HPDE6-E6E7 (cell line): ENCODE measurements around the gene NDUFV2.

ENCODE experiments used
- DNase-seq: peaks from one replicate; pipeline ENCODE4 v3.0.0; 2011; ENCODE audit warnings: missing footprints; ENCODE audit errors: extremely low spot score

The NDUFV2 gene

DNA sequence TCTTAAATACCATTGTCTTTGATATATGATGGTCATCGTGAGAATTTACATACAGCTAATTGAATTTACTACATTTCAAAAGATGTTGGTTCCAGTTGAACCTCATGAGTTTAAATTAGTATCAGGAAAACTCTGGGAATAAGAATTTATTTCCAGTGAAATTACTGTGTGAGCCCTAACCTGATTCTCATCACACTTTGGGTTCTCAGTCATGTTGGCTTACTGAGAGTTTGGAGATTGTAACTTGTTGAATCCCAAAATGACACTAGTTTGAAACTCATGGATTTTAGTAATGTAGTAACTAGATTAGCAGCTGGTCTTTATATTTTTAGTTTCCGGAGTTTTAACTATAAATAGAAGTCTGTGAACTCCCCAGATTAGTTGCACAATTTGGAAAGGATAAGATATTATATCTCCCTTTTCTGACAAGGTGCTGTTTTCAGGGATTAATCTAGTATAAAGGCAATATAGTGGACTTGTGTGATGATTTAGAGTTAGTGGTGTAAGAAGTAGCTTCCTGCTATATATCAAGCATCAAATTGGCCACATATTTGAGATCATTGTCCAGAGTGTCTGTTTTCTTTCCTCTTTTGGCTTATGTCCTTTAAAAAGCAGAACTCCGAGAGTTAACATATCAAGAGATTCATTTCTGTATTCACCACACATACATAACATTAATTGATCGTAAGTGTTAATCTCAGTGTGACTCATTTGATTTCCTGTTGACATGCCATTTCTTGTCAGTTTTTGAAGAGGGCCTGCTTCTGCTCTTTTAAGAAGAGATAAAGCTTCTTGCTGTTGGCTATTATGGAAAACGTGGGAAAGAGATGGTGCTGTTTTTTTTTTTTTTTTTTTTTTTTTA, 15.7 kb downstream of the NDUFV2 start:
- DNase-seq = no peak

DNA sequence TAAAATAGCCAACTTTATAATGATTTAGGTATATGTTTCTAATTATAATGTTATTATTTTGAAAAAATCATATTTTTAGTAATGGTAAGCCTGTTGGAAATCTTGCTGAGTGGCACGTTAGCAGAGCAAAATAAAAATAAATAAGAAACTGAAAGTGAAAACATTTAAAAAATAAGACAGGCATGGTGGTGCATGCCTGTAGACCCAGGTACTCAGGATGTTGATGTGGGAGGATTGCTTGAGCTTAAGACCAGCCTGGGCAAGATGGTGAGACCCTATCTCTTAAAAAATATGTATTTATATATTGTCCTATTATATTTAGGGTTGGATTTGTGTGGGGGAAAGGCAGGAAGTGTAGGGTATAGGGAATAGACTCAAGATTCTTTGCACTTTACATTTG, 18.3 kb downstream of the NDUFV2 start:
- DNase-seq = no peak

DNA sequence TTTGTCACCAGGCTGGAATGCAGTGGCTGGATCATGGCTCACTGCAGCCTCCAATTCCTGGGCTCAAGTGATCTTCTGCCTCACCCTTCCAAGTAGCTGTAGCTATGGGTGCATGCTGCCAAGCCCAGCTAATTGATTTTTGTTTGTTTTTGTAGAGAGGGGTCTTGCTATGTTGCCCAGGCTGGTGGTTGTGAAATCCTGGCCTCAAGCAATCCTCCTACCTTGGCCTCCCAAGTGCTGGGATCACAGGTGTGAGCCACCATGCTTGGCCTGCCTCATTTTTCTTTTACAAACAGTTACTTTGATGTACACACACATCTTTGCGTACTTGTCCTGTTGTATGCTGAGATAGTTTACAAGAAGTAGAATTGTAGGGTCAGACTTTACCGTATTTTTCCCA, 21.0 kb downstream of the NDUFV2 start:
- DNase-seq = no peak

DNA sequence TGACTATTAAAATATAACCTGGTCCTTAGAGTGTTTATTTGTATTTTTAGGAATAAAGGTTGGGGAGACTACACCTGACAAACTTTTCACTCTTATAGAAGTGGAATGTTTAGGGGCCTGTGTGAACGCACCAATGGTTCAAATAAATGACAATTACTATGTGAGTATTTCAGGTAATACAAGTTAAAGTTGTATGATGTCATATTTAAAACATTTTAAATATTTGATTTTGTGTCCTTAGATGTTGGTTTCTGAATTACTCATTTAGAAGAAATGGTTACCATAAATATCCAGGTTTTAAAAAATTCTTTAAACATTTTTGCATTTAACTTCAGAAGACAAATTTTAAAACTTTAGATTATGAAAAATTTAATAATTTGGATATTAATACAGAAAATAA, 22.3 kb downstream of the NDUFV2 start:
- no peak for DNase-seq

DNA sequence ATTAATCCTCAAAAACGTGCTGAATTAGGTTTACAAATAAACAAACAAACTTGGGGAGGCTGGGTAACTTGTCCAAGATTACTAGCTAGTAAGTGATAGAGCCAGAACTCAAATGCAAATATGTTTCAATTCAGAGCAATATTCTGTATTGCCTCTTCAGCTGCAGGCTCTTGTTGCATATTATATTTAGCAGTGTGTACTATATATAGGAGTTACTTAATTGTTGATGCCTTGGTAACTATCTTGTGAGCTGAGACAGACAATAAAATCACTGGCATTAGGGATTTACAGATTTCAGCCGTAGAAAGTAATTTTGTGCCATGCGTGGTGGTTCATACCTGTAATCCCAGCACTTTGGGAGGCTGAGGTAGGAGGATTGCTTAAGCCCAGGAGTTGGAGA, 23.8 kb downstream of the NDUFV2 start:
- no peak for DNase-seq

DNA sequence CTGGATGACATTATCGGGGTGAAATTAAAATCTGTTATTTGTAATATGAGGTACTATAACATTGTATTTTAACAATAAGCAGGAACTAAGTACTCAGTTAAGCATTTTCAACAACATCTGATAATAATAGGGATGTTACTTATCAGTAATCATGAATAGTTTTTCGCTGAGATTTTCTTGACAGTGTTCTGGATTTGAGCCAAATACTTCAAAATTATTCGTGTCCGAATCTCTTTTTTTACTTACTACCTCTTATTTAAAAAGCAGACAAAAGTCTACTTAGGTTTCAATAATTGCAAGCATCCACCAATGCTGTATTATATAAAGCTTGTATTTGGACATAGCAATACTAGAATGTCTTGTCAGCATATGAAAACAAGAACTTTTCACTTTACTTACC, 27.7 kb downstream of the NDUFV2 start:
- DNase-seq = no peak

DNA sequence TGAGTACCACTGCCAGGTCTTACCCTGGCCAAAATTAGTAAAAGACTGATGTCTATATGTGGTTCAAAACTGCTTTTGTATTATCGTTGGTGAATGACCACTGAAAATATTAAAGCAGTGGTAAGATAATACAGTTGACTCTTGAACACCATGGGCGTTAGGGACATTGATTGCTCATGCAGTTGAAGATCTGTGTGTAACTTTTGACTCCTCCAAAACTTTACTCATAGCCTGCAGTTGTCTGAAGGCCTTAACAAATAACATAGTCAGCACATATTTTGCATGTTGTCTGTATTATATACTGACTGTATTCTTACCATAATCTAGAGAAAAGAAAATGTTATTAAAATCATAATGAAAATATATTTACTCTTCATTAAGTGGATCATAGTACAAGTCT, 28.3 kb downstream of the NDUFV2 start:
- DNase-seq = no peak

DNA sequence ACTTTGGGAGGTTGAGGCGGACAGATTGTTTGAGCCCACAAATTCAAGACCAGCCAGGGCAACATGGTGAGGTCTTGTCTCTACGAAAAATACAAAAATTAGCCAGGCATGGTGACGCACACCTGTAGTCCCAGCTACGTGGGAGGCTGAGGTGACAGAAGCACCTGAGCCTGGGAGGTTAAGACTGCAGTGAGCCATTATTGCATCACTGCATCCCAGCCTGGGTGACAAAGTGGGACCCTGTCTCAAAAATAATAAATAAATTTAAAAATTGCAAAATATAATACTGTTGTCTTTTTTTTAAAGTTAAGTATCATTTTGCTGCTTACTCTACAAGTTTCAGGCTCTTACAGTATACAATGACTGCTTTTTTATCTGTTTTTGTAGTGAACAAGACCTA, 30.1 kb downstream of the NDUFV2 start:
- no peak for DNase-seq

DNA sequence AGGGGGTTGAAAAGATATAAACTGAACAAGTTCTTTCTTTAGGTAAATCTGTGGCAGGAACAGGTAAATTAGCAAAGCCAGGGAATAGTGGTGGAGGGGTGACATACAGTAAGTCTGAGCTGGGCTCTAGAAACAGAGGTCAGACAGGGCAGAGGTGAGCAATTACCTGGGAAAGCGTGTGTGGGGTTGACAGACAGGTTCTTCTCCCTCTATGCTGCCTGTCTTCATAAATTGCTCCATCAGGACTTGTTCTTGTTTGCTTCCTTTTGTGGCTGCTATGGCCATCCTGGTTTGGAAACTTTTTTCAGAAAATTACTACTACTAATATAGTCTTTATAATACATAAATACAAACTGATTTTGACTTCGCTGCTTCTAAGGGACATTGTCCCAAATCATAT, 30.7 kb downstream of the NDUFV2 start:
- DNase-seq = peak; percentile 35

DNA sequence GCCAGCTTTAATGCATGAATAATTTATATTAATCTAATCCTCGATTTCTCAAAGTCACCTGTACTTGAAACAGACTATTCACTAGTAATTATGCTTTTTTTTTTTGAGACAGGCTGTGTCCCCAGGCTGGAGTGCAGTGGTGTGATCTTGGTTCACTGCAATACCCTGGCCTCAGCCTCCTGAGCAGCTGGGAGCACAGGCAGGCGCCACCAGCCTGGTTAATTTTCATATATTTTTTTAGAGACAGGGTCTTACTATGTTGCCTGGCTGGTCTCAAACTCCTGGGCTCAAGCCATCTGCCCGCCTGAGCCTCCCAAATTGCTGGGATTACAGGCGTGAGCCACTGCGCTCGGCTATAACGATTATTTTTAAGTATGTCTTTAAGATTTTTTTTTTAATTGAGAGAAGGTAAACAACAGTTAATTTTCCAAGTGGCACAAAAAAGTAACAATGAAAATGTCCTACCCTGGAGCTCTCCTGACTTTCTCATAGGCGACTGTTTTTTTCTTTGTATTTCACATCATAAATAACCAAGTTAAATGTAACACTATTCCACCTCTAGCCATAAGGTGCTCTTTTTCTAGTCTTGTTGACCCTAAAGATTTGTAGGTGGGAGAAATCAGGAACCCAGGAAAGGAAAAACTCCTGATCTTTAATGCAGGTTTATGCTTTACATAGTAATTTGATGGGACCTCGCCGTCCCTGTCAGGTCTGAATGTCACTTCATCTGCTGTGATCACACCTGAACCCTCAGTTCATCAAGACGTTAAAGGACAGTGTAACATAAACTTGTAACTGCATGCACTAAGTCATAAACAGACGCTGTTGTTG, 32.8 kb downstream of the NDUFV2 start:
- DNase-seq = no peak

DNA sequence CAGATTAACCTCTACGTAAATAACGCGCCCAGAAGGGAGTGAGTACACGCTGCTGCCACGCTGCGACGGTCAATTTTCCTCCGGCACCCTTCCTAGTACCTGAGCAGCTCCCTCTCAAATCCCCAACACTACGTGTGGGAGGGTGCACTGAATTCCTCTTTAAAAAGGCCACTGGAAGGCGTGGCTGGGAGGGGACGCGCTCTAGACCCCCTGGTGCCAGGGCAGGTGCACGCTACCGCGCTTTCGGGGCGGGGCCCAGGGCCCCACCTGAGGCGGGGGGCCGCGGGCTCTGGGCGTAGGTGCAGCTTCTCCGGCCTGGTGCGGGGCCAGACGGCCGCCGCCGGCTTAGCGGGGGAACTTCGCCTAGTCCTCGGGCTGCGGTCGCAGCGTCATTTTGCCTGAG, 33.4 kb downstream of the NDUFV2 start:
- DNase-seq = no peak

DNA sequence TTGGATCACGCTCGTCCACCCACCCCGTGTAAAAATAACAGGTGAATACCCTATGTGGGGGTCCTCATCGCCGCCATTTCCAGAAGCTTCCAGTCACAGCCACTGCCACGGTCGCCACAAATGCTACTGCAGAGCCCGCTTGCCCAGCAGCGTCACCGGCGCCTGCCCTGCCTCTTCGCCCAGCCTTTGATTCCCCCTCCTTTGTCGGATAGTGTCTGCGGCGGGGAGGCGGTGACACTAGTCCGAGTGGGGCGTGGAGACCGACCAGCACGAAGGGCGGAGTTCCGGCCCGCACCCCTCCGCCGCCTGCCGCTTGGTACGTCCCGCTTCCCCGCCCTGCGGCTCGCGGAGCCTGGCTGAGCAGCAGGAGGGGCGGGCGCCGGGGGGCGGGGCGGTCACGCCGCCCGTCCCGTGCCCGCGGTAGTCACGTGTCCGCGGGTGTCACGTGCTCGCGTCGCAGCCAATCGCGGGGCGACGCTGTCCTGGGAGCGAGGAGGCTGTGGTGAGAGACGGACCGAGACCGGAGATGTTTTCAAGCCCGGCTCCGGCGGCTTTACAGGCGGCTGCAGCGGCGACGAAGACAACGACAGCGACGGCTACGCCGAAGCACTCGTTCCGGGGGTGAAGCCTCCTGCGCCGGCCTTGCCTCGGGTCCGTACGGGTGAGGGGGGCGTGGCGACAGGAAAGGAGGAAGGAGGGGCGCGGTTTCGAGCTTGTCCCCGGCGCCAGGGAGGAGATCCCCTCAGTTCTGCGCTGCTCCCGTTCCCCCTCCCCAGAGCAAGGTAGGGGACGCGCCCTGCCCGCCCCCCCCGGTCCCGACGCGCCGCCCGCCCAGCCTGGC, 34.0 kb downstream of the NDUFV2 start, which contains the start of gene ANKRD12:
TSS of gene ANKRD12 (plus strand) at position 467 of the 841 bp plus-strand sequence. CDS start 45,652 bp downstream, outside the sequence.
- DNase-seq = peak; percentile 92

DNA sequence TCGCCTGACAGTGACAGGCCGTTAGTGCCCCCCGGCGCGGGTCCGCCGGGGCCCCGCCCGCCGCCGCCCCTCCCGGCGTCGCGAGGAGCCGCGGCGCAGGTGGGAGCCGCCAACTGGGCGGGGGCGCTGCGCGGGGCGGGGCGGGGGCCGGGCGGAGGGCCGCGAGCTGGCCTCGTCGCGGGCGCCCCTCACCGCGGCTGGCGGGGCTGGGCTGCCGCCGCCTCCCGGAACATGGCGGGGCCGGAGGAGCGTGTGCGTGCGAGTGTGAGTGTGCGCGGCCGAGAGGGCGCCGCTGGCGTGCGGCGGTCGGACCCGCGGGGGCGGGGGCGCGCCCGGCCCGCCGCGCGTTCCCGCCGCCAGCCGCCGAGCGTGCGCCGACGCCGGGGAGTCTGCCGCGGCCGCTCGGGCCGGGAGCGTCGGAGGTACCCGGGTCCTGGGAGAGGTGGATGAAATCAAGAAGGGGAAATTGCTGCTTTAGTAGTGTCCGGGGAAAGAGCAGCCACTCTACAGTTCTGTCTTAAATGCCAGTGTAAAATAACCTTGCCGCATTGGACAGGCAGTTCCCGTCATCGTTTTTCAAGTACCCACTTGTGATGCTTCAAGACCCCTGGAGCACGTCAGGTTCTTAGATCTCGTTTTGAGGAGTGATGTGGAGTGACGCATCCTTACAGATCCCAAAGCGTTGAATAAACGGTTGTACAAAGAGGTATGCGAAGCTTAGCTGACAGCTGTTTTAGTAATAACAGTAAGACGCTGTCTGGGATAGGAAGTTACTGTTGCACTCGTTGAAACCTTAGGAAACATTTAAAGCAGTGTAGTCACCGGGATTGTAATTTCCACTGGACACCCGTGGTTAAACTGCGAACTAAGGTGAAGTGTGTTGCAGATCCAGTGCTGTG, 34.9 kb downstream of the NDUFV2 start:
- peak; percentile 49 for DNase-seq

DNA sequence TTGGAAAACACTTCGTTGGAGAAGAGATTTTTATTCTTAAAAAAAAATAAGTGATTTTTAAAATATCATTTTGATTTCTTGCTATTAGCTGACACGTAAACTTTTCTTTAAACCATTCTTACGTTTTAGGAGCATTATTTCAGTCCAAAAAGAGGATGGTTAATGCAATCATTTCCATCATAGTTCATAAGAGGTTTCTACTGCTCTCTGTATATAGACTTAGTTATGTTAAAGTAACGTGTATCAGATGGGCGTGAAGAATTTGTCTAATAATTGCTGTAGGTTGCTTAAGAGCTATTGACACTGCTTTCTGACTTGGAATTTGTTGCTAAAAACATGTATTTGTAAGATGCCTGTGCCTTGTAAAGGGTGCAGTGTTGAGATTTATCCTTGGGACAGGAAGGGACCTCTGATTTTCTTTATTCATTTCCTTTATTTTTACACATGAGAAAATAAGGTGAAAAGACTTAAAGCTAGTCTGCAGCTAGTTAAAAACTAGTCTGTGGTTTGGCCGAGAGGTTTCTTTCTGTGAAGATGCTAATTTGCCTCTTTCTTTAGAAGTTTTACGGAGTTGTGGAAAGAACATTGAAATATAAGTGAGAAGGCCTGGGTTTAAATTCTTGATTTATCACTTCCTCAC, 37.0 kb downstream of the NDUFV2 start:
- no peak for DNase-seq

DNA sequence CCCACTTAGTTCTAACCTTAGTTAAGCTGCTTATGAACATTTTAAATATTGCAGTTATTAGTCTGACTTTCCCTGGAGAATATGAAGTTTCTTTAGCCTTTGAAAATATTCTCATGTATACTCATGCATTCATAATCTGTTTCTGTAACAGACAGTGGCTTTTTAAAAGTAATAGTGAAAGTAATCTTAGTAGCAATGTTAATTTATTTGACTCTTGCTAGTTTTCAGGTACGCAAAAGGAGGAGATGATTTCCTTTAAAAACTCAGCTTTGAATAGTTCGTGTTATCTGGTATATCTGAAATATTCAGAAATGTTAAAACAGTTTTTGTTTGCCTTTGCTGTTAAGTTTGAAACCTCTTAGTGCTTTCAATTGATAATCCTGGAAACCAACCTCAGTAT, 37.9 kb downstream of the NDUFV2 start:
- no peak for DNase-seq

DNA sequence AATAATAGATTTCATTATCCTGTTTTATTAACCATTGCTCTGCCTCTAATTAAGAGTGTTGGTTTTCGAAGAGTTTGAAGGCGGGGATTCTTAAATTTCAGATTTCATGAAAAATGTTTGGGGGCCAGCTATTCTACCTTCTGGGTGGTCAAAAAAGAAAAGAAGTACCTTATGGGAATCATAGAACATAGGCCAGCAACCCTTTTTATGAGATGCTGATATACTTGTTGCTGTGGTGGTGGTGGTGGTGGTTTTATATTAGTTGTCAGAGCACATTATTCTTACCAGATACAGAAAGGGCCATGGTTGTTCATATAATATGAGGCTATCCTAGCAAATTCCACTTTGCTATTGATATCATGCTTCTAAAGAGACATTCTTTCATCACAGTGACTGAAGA, 38.5 kb downstream of the NDUFV2 start:
- DNase-seq = no peak

DNA sequence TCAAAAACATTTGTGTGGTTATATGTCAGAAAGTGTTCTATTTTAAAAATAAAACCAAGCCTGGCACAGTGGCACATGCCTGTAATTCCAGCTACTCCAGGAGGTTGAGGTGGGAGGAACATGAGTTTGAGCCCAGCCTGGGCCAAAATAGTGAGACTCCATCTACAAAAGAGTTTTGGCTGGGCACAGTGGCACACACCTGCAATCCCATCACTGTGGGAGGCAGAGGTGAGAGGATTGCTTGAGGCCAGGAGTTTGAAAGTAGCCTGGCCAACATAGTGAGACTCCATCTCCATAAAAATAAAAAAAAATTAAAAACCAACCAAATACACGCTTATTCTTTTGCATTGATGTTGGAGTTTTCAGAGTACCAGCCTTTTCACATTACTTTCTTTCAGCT, 43.7 kb downstream of the NDUFV2 start:
- no peak for DNase-seq

DNA sequence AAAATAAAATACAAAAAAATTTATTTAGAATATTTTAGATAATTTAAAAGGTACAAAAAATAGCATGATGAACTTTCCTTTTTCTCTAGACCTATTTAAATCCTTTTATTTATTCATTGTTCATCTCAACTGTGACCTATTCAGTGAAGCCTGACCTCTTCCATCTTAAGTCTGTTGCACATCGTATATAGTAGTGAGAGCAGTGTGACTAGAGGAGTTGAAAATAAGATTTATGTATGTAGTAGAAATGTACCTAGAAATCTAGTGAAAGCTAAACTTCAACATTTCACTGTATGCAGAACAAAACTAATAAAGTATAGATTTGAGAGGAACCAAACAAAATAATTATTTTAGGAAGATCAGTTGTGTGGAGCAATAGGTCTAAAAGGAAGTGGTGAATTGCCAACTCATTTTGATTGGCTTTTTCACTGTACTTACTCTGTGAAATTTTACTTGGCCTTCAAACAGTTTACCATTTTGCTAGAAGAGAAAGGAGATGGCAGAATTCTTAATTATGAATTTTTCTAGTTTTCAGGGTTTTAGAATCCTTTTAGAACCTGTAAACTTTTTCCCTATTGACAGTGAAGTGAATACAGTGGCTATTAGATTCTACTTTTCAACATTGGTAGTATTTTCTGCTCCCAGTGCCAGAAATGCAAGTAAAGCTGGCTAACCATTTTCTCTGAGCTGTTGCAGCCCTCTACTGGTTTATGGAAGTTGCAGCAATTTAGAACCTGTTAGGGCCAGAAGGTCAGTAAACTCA, 45.1 kb downstream of the NDUFV2 start:
- DNase-seq = peak; percentile 26

DNA sequence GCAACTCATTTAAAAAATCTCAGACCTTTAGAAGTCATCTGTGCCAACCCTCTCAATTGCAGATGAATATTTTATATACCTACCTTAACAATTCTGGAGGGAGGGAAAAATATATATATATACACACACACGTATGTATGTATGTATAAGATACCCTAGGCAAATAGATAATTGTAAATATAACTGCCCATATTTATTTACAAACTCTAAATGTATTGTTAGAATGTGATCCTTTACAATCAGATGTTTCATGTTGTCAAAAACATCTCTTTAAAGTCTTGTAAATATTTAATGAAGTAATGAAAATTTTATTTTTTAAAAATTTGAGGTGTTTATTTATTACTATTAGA, 45.7 kb downstream of the NDUFV2 start:
- no peak for DNase-seq

DNA sequence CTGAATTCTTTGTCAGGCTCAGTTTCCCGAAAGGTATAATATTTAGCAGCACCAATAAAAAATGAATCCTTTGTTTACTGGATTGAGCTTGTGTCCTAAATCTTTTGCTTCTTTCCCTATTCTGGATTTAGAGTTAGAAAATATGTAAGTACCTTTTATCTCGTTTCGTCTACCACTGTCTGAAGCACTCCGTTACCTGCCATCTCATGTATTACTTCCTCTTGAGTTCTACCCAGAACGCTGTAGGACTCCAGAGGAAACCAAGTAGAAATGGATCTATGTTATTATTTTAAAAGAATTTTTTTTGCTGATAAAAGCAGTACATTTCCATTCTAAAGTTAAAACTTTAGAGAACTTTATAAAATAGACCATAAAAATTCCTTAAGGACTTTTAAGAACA, 47.6 kb downstream of the NDUFV2 start:
- no peak for DNase-seq
